KG1 (cell line): ENCODE results near the gene TWIST2.

Experiments used
- DNase-seq: peaks from one replicate; lab custom pipeline; 2025; lab: John Stamatoyannopoulos, UW

The TWIST2 gene

DNA sequence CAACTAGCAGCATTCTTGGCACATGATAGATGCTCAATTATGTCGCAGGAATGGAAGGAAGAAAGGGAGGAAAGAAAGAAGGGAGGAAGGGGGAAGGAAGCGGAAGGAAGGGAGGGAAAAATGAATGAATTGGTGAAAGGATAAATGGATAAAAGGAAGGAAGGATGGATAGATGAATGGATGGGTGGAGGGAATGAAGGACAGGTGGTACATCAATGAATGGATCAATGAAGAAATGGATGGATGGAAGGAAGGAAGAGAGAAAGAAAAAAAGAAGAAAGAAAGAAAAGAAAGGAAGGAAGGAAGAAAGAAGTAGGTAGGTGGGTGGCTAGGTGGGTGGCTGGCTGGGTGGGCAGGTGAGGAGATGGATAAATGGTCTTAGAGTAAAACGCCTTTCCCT lies 56.8 kb downstream of the TWIST2 start:
- no peak for DNase-seq

DNA sequence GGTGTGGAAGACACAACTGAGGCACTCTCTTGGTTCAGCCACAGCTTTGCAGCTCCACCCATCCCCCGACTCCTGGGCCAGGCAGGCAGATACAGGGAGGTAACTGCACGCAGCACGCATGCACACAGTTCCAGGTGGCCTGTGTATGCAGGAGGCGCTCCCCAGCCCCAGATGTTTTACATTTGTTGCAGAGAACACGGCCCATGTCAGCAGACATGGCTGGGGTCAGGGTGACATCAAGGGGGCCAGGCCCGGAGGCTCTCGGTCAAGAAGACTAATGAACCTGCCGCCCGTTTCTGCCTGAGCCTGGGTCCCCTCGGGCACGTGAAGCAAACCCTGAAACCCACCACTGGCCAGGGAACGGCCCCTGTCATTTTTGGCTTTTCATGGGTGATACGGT lies 57.3 kb downstream of the TWIST2 start:
- DNase-seq = no peak

DNA sequence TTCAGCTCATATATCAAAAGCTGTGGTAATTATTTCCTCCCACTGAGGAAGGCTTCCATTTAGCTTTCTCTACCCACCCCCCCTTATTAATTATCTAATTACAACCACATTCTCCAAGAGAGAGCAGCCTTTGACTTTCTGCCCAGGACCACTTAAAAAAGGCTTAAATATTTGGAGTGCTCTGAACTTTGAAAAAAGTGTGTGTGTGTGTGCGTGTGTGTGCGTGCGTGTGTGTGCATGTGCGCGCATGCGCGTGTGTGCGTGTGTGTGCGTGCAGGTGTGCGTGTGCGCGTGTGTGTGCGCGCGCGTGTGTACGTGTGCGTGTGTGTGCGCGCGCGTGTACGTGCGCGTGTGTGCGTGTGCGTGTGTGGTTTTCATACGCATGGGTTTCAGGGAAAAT lies 57.8 kb downstream of the TWIST2 start:
- no peak for DNase-seq

DNA sequence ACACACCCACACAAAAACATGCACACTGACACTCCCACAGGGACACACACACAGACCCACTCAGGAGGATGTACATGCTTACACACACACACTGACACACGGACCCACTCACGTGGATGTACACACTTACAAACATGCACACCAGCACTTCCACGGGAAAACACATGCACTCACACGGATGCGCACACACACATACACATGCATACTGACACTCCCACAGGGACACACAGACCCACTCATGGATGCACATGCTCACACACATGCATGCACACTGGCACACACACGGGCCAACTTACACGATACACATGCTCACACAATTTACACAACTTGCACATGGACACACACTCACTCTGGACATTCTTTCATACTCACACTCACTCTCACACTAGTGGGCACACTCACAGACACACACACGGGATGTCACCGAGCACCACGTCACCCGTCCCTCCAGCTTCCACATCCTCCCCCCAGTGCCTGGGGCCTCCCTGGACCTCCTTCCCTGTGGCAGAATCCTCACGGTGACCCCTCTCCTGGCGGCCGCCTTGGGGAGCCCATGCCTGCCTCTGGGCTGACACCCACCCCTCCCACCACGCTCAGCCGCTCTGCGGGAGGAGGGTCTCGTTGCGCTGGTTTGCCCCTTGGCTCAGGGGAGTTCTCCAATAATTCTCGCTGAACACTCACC lies 58.5 kb downstream of the TWIST2 start:
- DNase-seq = no peak

- no peak for DNase-seq
Measured at GRCh38 chr2:238906936-238907716, 59.2 kb downstream of the TWIST2 start.

DNA sequence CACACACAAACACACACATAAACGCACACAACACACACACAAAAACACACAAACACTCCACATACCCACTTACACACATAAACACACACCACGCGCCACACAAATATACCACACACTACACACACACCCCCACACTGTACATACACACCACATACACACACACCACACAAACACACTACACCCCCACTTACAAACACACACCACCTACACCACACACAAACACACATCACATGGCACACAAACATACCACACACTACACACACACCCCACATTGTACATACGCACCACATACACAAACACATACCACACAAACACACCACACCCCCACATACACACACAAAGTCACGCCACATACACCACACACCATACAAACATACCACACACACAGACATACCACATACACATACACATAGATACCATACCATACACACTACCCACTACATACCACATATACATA lies 59.9 kb downstream of the TWIST2 start:
- no peak for DNase-seq

DNA sequence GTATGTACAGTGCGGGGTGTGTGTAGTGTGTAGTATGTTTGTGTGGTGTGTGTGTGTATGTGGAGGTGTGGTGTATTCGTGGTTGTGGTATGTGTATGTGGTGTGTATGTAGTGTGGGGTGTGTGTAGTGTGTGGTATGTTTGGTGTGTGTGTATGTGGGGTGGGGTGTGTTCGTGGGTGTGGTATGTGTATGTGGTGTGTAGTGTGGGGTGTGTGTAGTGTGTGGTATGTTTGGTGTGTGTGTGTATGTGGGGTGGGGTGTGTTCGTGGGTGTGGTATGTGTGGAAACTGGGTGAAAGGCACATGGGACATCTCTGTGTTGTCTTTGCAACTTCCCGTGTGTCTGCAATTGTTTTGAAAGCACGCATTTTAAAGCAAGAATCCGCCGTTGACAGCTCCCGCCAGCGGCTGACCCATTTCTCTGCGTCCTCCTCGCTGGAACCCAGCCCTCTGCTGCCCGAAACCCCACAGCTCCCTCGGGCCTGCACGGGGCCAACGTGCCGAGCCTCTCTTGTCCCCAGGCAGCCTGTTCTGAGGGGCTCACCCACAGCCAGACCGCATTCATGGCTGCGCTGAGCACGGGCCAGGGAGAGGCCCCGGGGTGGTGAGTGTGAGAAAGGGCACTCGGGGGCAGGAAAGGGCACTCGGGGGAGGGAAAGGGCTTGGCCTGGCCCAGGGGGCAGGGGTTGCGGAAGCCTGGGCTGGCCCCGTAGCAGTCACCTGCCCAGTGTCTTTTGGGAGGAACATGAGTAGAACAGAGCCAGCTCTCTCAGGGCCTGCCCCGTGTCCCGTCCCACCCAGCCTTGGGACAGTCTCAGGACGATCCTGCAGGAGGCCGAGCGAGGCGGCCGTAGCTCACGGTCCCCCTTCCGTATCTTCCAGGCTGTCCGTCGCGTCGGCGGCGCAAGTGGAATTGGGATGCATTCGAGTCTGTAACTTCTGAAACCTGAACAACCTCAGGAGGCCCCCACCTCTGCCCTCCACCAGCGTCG lies 61.4 kb downstream of the TWIST2 start:
- no peak for DNase-seq

GRCh38 chr2:238910751-238911351 lies 63.0 kb downstream of the TWIST2 start:
- no peak for DNase-seq

DNA sequence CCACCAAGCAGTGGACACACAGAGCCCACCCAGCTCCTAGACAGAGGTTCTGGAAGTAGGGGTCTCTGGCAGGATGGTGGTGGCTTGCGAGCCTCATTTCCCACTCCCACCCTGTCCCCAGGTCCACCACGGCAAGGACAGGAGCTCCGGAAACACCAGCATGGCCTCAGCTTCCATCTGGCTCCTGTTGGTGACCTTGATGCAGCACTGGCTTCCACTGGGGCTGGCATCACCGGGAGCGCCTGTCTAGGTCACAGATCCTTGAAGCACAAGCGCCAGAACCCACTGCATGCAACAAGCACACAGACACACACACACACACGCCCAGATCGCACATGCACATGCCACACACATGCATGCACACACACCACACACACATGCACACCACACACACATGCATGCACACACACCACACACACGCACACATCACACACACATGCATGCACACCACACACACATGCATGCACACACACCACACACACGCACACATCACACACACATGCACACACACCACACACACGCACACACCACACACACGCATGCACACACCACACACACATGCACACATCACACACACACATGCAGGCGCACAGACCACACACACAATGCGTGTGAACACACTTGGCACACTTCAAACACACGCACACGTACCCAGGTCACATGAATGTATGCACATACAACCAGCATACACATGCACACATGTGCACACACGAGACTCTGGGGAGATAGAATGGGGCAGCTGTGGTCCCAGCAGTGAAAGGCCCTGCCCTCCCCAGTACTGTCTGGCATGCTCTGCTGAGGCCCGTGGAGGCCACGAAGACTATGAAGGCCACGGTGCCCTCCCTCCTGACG lies 63.7 kb downstream of the TWIST2 start:
- no peak for DNase-seq

DNA sequence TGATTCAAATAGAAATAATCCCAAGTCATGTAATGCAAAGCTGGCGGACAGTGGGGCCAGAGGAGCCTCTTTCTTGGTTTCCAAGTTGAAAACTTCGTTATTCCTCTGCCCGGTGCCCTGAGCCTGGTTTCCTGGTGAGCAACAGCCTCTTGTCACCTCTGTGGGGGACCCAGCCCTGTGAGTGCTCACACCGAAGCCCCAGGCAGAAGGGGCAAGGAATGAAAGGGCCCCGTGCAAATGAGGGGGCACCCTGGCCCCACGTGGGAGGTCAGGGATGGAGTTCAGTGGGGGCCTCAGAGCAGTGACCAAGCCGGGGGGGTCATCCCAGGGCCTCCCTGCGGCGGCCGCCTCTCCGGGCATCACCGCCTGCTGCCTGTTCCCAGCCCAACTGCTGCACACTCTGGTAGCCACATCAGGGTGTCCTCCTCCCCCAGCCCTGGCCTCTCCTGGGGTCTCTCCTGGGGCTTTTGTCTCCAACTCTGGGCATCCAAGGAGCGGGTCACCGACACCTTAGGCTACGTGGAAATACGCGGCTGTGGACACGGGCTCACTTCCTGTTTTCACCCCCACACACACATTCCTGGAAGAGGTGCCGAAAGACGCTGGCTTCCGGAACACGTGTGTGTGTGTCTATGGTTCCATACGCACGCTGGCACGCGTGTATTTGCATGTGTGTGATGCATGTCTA lies 64.5 kb downstream of the TWIST2 start:
- no peak for DNase-seq

DNA sequence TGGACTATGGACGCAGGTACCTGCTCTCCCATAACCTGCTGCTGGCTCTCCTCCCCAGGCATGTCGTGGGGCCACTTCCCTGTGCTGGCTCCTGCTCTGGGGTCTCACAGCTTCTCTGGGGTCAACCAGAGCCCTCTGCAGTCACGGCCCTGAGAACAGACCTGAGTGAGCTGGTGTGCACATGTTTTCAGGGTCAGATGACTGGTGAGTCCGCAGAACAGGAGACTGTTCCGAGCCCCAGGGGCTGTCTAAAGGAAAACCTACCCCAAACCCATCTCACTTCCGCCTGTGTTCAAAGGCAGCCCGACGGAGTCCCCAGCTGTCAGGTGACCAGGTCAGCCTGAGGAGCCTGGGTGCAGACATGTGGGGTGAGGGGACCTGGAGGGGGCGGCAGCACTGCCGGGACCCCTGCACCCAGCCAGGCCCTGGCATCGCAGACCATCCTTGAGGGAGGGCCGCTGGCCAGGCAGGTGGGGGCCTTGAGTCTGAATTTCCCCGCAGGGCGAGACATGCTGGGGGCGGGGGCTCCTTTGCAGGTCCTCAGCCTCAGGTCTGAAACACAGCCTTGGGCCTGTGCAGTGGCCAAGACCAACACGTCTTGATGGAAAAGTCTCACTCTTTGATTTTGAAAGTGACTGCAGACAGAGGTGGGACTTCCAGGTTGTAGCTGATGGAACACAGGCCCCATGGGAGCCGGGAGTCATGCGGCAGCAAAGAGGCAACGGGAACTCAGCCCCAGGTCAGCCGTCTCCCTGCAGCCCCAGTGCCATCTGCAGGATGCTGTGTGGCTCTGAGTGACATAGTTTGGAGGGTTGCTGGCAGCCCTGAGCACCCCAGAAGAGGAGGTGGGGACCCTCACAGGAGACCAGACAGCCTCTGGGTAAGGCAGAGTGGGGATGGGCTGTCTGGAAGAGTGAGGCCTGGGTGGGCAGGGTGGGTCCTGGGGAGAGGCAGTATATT lies 65.3 kb downstream of the TWIST2 start:
- DNase-seq = no peak

DNA sequence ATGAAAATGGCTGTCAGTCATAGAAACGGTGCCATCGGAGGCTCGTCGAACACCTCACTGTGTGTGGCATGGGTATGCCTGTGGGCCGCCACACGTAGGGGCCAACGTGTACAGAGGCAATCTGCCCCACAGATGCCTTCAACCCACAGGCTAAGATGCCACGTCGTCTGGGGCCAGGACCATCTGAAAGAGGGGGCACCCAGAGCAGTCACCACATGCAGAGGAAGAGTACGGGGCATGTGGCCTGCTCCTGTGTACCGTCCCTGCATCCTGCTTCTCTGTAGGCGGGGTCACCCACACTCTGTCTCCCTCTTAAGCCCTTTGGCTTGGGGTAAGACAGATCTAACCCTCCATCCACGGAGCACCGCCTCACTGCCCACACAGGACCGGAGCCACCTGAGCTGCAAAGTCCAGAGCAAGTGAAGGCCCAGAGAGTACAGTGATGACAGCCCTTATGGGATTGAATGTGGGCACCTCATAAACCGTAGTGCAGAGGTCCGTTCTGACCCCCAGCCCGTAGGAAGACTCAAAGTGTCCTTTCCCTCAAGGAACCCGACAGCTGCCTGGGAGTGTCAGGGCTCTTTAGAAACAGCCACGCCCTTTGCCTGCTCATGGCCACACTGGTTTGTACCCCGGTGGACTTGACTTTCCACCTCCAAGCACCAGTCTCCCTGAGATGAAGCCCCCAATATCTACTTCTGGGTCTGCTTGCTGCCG lies 66.2 kb downstream of the TWIST2 start:
- no peak for DNase-seq

GRCh38 chr2:238914648-238915015 lies 66.7 kb downstream of the TWIST2 start:
- no peak for DNase-seq

DNA sequence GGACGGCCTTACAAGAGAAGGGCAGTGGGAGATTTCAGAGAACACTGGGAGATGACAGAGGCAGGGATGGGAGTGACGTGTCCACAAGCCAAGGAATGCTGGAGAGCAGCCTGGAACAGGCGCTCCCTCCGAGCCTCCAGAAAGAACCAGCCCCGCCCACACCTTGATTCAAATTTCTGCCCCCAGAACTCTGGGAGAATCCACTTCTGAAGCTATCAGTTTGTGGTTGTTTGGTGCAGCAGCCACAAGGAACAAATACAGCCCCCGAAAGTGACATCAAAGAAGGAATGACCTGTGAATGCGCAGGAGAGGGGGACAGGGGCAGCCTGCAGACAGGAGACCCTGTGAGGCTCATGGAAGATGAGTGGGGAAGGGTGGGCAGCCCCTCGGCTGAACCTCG lies 67.3 kb downstream of the TWIST2 start:
- DNase-seq = no peak

- no peak for DNase-seq
Measured at GRCh38 chr2:238915596-238915995, 67.7 kb downstream of the TWIST2 start.

DNA sequence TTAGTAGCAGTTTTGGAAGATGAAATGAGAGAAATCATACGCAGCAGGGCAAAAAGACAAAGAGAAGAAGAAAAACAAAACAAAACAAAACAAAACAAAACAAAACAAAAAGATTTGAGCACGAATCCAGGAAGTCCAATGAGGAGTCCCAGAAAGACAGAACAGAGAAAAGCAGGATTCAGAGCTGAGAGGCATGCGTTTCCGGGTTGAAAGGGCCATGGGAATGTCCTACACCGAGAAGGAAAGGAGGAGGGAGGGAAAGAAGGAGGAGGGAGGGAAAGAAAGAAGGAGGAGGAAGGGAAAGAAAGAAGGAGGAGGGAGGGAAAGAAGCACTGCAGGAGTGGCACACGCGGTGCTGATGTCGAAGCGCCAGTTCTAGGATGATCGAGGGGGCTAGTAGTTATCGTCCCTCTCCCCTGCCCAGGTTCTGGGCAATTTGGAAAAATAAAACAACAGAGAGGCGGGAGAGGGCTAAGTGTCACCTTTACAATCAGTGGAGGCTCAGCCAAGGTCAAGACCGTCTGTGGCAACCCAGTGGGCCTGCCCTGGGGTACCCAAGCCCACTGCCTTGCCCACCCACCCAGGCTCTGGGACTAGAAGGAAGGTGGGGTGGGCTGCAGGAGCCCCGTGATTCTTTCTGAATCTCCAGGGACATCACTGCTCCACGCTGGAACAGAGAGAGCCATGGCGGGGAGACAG lies 68.4 kb downstream of the TWIST2 start:
- no peak for DNase-seq

DNA sequence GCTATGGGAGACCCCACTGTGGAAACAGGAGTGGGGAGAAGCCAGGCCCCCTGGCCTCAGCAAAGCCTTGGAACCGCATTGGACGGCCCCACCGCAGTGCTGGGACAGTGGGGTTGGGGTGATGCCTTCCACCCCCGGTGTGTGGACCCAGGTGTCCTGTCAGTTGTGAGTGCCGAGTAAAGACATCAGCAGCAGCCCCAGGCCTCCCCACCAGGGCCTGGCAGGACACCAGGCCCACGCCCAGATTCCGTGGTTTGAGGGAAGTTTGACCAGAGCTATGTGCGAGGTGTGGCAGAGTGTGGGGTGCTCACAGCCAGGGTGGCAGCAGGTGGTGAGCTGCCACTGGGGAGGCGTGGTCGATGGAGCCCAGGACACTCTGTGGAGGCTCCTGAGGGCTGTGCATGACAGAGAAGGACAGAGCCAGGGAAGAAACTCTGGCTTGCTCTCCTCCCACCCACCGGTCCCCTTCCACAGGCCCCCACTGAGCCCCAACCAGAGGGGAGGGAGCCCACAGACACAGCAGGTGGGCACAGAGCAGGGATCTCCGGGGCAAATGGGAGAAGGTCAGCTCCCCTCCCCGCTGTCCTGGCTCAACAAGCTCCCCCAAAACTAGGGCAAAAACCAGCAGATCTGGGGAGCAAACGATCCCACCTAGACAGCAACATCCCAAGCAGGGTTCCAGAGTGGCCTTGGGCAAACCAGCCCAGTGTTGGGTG lies 69.1 kb downstream of the TWIST2 start:
- no peak for DNase-seq
